ENCODE data around the gene TBC1D16. TPM values are rescaled to one million over a fixed set of nuclear protein-coding genes. Genes with fewer than 3 reads are reported as not detected.

TBC1D16 gene
- total RNA-seq, 4 donors from 2014 or later = 11.9 to 29.7 (median 22.2) TPM

GRCh38 chr17:79927136-79927661, 108.5 kb downstream of the TBC1D16 start:
- Histone ChIP-seq H3K27ac (peak overlapping the region in 2 of 4 donors; percentile 25 to 65), H3K4me1 (peaks cover 0 to 56% (median 4%) of the 10 kb centered on the region in 4 donors), H3K4me3 (no peak overlapping the region), H3K27me3 (no peaks in the 10 kb centered on the region), H3K9me3 (no peaks in the 10 kb centered on the region), H3K36me3 (no peaks in the 10 kb centered on the region)
- TF ChIP-seq POLR2A (IDR thresholded peaks at IDR 0.05) (no peak), CTCF (IDR thresholded peaks at IDR 0.05) (no peak)
- no peak for DNase-seq

- no peaks in the 10 kb centered on the region for H3K9me3 ChIP-seq
- no peak overlapping the region for H3K4me3 ChIP-seq
- peaks cover 0 to 56% (median 4%) of the 10 kb centered on the region in 4 donors for H3K4me1 ChIP-seq
- peak overlapping the region in 3 of 4 donors; percentile 42 to 65 (median 59) for H3K27ac ChIP-seq
- no peak for TF ChIP-seq POLR2A (IDR thresholded peaks at IDR 0.05)
- no peak for TF ChIP-seq CTCF (IDR thresholded peaks at IDR 0.05)
- H3K36me3 ChIP-seq = no peaks in the 10 kb centered on the region
- H3K27me3 ChIP-seq = no peaks in the 10 kb centered on the region
- DNase-seq = no peak
These were observed 109.0 kb downstream of the TBC1D16 start for GRCh38 chr17:79926605-79927135.

GRCh38 chr17:79926142-79926604, 109.5 kb downstream of the TBC1D16 start:
- H3K27ac ChIP-seq = peak overlapping the region in 3 of 4 donors; percentile 59 to 91 (median 81)
- no peaks in the 10 kb centered on the region for H3K27me3 ChIP-seq

GRCh38 chr17:79925242-79925957, 110.3 kb downstream of the TBC1D16 start:
- H3K27me3 ChIP-seq = no peaks in the 10 kb centered on the region
- H3K4me1 ChIP-seq = peaks cover 0 to 45% (median 4%) of the 10 kb centered on the region in 4 donors
- TF ChIP-seq CTCF (IDR thresholded peaks at IDR 0.05) (peak in 3 of 6 experiments; percentile 30 to 42 (median 34)), POLR2A (IDR thresholded peaks at IDR 0.05) (no peak)

More at GRCh38 chr17:79926142-79926604, 109.5 kb downstream of the TBC1D16 start:
- Histone ChIP-seq H3K9me3 (no peaks in the 10 kb centered on the region), H3K4me1 (peaks cover 0 to 51% (median 4%) of the 10 kb centered on the region in 4 donors), H3K36me3 (no peaks in the 10 kb centered on the region), H3K4me3 (no peak overlapping the region)
- DNase-seq = no peak
- TF ChIP-seq POLR2A (IDR thresholded peaks at IDR 0.05) (no peak), CTCF (IDR thresholded peaks at IDR 0.05) (no peak)

GRCh38 chr17:79924639-79924976, 111.1 kb downstream of the TBC1D16 start:
- Histone ChIP-seq H3K9me3 (no peaks in the 10 kb centered on the region), H3K27me3 (no peaks in the 10 kb centered on the region), H3K27ac (peak overlapping the region in 3 of 4 donors; percentile 59 to 91 (median 81)), H3K36me3 (no peaks in the 10 kb centered on the region), H3K4me1 (peaks cover 0 to 49% (median 2%) of the 10 kb centered on the region in 4 donors), H3K4me3 (no peak overlapping the region)
- no peak for TF ChIP-seq CTCF (IDR thresholded peaks at IDR 0.05)
- no peak for TF ChIP-seq POLR2A (IDR thresholded peaks at IDR 0.05)
- no peak for DNase-seq

More at GRCh38 chr17:79925242-79925957, 110.3 kb downstream of the TBC1D16 start:
- peak in 2 of 3 donors; percentile 81 to 87 for DNase-seq
- Histone ChIP-seq H3K27ac (peak overlapping the region in 3 of 4 donors; percentile 59 to 91 (median 81)), H3K36me3 (no peaks in the 10 kb centered on the region), H3K4me3 (no peak overlapping the region), H3K9me3 (no peaks in the 10 kb centered on the region)

All from Peyer's patch (tissue), 4 donors.